ENCODE measurements around the gene CAPZA1.
A peak's percentile ranks its signal among the peaks of the same experiment; 100 is the strongest.

The CAPZA1 gene

GRCh38 chr1:112678605-112679004, 59.0 kb downstream of the CAPZA1 start:
- DNase-seq = no peak

GRCh38 chr1:112685913-112686312, 66.3 kb downstream of the CAPZA1 start:
- no peak for DNase-seq

DNA sequence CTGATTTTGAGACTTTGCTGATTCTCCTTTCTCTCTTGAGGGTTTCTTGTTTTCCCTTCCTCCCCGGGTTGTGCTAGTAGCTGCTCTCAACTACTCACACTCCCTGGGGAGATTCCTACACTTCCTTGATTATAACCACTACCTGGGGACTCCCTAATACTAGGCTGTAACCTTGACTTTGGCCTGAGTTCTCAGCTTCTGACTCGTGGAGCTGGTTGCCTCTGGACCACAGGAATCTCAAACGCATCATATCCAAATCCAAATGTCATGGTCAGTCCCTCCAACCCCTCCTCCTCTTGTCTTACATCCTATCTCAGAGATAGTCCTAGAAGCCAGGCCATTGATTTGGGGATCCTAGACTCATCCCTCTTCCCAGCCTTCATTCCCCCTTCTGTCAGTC, 66.8 kb downstream of the CAPZA1 start:
- no peak for DNase-seq

DNA sequence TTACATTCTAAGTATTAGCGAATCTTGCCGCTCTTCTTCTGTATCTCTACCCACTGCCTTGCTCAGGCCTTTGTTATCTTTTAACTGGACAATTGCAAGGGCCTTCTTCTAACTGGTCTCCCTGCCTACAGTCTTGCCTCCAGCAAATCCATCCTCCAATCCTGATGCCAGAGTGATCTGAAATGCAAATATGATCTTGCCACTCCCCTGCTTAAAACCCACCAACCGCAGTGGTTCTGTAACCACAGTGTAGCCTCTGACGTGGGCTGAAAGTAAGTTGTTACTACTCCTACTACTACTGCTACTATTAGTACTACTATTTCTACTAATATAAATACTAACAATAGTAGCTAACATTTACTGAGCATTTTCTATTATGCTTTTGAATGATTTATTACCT, 67.2 kb downstream of the CAPZA1 start:
- no peak for DNase-seq

DNA sequence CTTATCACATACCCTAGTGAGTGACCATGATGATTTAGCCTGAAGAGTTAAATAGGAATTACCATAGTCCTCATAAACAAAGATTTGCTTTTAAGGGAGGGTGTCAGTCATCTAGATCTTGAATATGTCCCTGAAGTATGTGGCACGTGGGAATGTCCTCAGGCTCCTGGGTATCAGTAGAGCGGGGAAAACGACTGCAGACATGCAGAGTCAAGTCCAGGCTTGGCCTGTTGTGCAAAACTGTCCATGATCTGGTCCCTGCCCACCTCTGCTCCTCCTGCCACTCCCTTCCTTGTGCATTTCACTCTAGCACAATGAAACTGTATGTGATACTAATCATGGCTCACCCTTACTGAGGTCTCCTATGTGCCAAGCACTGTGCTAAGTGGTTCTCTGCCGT, 67.7 kb downstream of the CAPZA1 start:
- no peak for DNase-seq

DNA sequence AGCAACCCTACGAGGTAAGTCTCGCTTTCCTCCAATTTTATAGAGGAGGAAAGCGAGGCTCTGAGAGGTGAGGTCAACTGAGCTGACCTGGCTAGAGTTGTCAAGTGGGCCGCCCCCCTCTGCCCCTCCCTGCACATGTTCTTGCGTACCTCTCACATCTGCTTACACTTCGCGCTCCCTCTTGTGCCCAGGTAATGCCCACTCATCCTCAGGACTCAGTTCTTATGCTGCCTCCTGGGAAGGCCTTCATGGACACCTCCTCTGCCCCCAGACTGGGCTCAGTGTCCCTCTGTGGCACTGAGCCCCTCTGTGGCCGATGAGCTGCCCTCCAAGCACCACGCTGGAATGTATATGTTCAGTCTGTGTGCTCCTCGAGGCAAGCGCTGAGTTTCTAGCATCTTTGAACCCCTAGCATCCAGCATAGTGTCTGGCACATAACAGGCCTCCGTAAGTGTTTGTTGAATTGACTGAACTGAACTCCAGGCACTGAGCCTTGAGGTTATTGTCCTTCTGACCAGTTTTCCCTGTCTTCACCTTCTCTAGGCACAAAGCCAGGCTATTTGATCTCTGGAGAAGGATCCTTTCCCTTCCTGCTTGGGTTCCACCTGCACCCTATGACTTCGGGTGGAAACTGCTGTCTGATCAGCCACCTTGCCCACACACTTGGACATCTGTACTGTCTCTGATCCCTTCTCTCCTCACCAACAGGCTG, 68.3 kb downstream of the CAPZA1 start:
- DNase-seq = no peak

DNA sequence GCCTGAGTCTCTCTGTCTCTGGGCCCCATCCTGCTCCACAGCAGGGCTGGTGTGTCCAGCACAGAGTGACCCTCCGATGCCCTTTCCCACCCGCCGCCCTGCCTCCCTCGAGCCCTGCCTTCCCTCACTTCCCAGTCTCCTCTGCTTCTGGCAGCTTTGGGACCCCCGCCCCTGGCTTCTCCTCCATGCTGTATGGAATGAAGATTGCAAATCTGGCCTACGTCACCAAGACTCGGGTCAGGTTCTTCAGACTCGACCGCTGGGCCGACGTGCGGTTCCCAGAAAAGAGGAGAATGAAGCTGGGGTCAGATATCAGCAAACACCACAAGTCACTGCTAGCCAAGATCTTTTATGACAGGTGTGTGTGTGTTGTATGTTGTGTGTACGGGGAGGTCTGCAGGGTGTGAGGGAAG, 69.2 kb downstream of the CAPZA1 start:
- no peak for DNase-seq

DNA sequence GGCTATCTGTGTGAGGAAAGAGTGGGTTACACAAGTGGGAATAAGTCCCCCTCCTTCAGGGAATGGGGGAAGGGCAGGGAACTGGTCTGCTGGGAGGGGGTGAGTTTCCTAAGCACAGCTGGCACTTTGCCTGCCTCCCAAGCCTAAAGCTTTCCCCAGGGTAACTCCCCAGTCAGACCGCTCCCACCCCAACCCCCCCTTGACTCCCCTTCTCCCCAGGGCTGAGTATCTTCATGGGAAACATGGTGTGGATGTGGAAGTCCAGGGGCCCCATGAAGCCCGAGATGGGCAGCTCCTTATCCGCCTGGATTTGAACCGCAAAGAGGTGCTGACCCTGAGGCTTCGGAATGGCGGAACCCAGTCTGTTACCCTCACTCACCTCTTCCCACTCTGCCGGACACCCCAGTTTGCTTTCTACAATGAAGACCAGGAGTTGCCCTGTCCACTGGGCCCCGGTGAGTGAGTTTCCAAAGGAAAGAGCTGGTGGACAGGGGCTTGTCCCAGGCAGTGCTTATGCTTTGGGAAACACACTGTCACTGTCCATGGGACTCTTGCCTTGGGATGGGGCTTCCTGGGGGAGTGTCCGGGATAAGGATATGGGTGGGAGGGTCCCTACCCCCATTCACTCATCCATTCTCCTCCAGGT, 69.7 kb downstream of the CAPZA1 start:
- no peak for DNase-seq

GRCh38 chr1:112689842-112690237, 70.2 kb downstream of the CAPZA1 start:
- DNase-seq = no peak

GRCh38 chr1:112692681-112693080, 73.0 kb downstream of the CAPZA1 start:
- no peak for DNase-seq

DNA sequence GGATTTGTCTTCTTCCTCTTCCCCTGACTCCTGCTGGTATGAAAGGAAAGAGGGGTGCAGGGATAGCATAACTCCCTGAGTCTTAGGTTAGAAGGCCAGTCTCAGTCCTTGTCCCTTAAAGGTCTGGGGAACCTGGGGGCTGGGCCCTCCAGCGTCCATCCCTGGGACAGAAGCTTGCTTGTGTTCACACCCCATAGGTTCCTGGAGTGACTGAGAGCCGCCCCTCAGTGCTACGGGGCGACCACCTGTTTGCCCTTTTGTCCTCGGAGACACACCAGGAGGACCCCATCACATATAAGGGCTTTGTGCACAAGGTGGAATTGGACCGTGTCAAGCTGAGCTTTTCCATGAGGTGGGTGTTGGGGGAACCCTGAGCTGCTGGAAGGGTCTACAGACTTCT, 74.2 kb downstream of the CAPZA1 start:
- DNase-seq = no peak

GRCh38 chr1:112694363-112694929, 74.8 kb downstream of the CAPZA1 start:
- no peak for DNase-seq

DNA sequence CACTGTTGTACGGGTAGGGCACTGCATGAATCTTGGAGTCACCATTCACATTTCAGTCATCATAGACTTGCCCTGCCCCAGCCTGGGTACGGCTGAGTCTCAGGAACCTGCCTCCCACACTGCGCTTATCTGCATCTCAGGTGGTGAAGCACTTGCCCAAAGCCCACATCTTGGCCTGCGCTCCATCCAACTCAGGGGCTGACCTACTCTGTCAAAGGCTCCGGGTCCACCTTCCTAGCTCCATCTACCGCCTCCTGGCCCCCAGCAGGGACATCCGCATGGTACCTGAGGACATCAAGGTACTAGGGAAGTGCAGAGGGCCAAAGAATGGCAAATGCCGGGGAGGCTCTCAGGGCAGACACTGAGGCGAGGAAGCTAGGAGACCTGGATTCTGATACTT, 75.6 kb downstream of the CAPZA1 start:
- DNase-seq = no peak

- DNase-seq = no peak
Observed at GRCh38 chr1:112696578-112697314, 77.1 kb downstream of the CAPZA1 start.

GRCh38 chr1:112697781-112698201, 78.2 kb downstream of the CAPZA1 start:
- no peak for DNase-seq

DNA sequence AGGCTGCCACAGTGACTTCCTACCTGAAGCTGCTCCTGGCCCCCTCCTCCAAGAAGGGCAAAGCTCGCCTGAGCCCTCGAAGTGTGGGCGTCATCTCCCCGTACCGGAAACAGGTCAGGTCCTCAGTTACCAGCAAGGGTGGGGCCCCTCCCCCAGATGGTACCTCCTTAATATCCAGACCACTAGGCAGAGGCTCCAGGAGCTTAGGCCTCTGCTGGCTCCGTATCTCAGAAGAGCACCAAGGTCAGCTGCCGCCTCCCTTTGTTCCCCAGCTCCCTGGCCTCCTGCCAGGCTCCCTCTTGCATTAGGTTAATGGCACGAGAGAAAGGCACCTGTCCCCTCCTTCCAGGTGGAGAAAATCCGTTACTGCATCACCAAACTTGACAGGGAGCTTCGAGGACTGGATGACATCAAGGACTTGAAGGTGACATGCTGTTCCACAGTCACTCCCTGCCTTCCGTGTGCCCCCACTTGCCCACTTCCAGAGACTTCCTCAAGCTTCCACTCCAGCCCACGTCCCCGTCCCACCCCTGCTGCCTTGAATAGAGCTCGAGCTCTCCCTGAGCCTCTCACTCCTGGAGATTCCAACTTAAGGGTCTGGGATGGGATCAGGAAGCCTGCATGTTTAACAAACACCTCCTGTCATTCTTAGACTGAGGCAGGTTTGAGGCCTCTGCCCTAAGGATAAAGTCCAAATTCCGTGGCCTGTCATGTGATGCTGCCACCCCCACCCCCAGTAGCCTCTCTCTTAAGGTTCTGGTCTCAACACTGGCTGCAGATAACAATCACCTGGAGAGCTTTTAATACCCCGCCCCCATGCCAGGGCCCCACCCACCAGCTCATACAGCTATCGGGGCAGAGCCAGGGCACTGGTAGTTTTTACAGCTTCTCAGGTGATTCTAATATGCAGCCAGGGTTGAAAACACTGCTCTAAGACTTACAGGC, 79.0 kb downstream of the CAPZA1 start:
- DNase-seq = peak; percentile 76

DNA sequence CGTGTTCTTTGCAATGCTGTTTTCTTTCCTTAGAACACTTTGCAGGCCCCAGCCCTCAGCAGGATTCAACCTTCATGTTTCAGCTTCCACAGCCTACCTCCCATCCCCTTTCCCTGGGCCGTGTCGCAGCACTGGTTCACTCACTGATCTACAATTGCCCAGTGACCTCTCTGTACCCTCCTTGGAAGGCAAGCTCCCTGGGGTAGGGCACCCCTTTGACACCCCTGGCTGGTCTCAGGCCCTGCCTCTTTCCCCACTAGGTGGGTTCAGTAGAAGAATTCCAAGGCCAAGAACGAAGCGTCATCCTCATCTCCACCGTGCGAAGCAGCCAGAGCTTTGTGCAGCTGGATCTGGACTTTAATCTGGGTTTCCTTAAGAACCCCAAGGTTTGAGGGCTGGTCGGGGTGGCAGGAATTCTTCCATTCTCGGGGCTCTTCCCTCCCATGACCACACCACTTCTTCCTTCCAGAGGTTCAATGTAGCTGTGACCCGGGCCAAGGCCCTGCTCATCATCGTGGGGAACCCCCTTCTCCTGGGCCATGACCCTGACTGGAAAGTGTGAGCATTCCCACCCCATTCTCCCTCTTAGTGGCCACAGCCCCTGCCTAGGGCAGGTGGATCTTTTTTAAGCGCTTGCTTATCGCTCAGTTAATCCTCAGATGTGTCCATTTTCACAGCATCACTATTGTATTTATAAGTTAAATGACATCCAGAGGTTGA, 80.0 kb downstream of the CAPZA1 start:
- no peak for DNase-seq

DNA sequence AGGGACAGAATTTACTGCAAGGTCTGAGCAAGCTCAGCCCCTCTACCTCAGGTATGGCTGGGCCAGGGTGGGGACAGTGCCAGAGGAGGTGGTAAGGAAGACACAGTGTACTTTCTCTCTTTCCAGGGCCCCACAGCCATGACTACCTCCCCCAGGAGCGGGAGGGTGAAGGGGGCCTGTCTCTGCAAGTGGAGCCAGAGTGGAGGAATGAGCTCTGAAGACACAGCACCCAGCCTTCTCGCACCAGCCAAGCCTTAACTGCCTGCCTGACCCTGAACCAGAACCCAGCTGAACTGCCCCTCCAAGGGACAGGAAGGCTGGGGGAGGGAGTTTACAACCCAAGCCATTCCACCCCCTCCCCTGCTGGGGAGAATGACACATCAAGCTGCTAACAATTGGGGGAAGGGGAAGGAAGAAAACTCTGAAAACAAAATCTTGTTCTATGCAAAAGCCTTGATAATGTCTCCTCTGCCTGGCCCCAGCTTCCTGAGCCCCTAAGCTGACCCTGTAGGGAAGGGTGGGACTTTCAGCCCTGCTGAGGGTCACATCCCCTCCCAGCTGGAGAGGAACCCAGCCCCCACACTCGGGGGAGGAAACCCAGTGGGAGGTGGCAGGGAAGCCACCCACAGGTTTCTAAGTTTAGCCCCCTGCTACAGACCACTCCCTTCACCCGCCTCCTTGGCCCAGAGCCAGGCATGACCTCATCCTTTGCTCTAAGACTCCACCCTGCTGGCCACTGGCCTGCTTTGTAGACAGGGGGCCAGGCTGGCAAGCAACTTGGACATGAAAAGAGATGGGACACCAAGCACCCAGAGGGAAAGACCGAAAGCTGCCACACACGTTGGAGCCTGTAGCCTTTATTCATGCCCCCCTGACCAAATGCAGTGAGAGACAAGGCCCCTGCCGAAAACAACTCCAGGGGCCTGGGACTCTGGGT, 80.9 kb downstream of the CAPZA1 start:
- DNase-seq = peak; percentile 78

- no peak for DNase-seq
Observed at GRCh38 chr1:112701227-112702066, 81.8 kb downstream of the CAPZA1 start.

GRCh38 chr1:112702067-112702395, 82.4 kb downstream of the CAPZA1 start:
- no peak for DNase-seq
